Neural progenitor cell (in vitro differentiated cells): ENCODE measurements around the gene BCAP31. TPM values are rescaled to one million over a fixed set of nuclear protein-coding genes. Genes with fewer than 3 reads are reported as not detected.

Experiments used
- DNase-seq: peaks from one replicate; pipeline ENCODE4 v3.0.0-alpha.2; 2016; ENCODE audit warnings: low spot score
- H2AFZ ChIP-seq: fragments of 200-600 bp; sonication (generic); replicated peaks from 2 replicates; pipeline ENCODE4 v1.6.1; 2016; ENCODE audit warnings: antibody characterized with exemption
- H3F3A ChIP-seq: fragments of 200-600 bp; sonication (generic); 2 replicates; pipeline ENCODE4 v1.6.1; 2016; ENCODE audit warnings: antibody characterized with exemption, low read depth
- H3K27ac ChIP-seq: fragments of 200-600 bp; sonication (generic); 2 replicates; pipeline ENCODE4 v1.5.1; 2016; ENCODE audit warnings: mild to moderate bottlenecking
- H3K27me3 ChIP-seq: fragments of 200-600 bp; sonication (generic); 2 replicates; pipeline ENCODE4 v1.6.1; 2016; ENCODE audit warnings: mild to moderate bottlenecking, moderate library complexity
- H3K36me3 ChIP-seq: fragments of 200-600 bp; sonication (generic); 2 replicates; pipeline ENCODE4 v1.5.1; 2016
- H3K4me1 ChIP-seq: fragments of 200-600 bp; sonication (generic); 2 replicates; pipeline ENCODE4 v1.6.1; 2016; ENCODE audit warnings: mixed run types
- H3K4me2 ChIP-seq: fragments of 200-600 bp; sonication (generic); 2 replicates; pipeline ENCODE4 v1.6.1; 2016
- H3K4me3 ChIP-seq: fragments of 200-600 bp; sonication (generic); 2 replicates; pipeline ENCODE4 v1.5.1; 2016
- H3K79me2 ChIP-seq: fragments of 200-600 bp; sonication (generic); 2 replicates; pipeline ENCODE4 v1.6.1; 2016; ENCODE audit warnings: low read depth
- H3K9ac ChIP-seq: fragments of 200-600 bp; sonication (generic); 2 replicates; pipeline ENCODE4 v1.6.1; 2016
- H3K9me3 ChIP-seq: fragments of 200-600 bp; sonication (generic); 2 replicates; pipeline ENCODE4 v1.5.1; 2016; ENCODE audit warnings: low read depth
- H4K20me1 ChIP-seq: fragments of 200-600 bp; sonication (generic); 2 replicates; pipeline ENCODE4 v1.6.1; 2016; ENCODE audit warnings: low read depth
- H3K27ac Mint-ChIP-seq: 3 replicates; pipeline ENCODE4 v1.8.0; 2021; ENCODE audit warnings: mixed read lengths
- H3K27me3 Mint-ChIP-seq: 2 replicates; pipeline ENCODE4 v1.8.0; 2022; ENCODE audit warnings: low read depth, mild to moderate bottlenecking, inconsistent platforms, moderate library complexity, mixed read lengths; ENCODE audit not compliant: insufficient read depth
- H3K36me3 Mint-ChIP-seq: 3 replicates; pipeline ENCODE4 v1.8.0; 2021; ENCODE audit warnings: mixed read lengths
- H3K4me1 Mint-ChIP-seq: 3 replicates; pipeline ENCODE4 v1.8.0; 2021; ENCODE audit warnings: mixed read lengths
- H3K4me3 Mint-ChIP-seq: 3 replicates; pipeline ENCODE4 v1.8.0; 2021; ENCODE audit warnings: mild to moderate bottlenecking, moderate library complexity, mixed read lengths
- H3K9me3 Mint-ChIP-seq: 3 replicates; pipeline ENCODE4 v1.8.0; 2020; ENCODE audit warnings: mixed read lengths
- EZH2 ChIP-seq: fragments of 200-600 bp; sonication (generic); IDR thresholded peaks from 2 replicates; pipeline ENCODE4 v1.6.1; 2017; ENCODE audit warnings: antibody characterized with exemption, mild to moderate bottlenecking, moderate library complexity
- EZH2phosphoT487 ChIP-seq: fragments of 200-600 bp; sonication (generic); IDR thresholded peaks from 2 replicates; pipeline ENCODE4 v1.6.1; 2017; ENCODE audit warnings: antibody characterized with exemption
- total RNA-seq: library from RNA; depleted of rRNA; stranded (reverse); fragments of >200 nt; gene quantifications from 2 replicates; pipeline ENCODE4 v1.2.3, GENCODE V29; 2015; ENCODE audit warnings: low replicate concordance
- TF ChIP-seq, protein P1 (sequence below): fragments of 200-600 bp; sonication (generic); IDR thresholded peaks from 2 replicates; pipeline ENCODE4 v1.5.1; 2017; ENCODE audit warnings: antibody characterized with exemption, mild to moderate bottlenecking

BCAP31 gene
- total RNA-seq, 1 donor from 2014 or later = 52.5 TPM

DNA sequence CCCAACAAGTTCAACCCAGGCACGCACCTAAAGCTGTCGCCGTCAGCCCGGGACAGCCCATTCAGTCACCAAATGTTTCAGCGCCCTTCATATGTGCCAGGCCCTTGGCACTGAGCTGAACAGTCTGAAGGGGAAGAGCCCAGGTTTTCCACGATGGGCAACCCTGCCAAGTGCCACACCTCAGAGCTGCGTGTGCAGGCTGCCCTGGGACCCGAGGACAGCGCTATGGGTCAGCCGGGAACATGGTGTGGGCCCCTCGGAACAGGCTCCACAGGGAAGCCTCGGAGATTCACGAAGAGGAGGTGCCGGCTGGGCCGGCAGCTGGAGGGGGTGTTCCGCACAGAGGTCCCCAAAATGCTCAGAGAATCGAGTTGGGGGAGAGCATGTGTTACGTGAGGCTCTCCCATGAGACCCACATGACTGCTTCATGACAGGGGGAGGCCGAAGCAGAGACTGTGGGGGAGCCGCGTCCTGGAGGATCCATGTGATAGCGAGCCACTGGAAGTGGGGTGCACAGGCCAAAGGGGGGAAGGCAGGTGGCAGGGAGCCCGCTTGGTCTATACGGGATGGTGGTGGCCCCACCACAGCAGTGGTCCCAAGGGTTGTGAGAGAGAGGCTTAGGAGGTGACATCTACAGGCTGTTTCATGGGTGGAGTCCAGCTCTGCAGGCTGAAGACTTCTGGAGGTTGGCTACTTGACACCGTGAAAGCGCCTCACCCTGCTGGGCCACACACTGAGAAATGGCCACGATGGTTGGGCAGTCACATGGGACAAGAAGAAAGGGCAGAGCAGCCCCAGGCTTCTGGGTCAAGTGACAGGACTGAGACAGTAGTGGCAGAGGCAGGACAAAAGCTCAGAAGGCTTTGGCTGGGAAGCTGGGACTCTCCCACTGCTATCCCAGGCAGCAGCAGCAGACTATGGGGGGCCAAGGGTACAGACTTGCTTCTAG is 14.2 kb downstream of the BCAP31 start:
- Mint-ChIP-seq H3K27me3 (peaks cover 11% of the 10 kb centered on the region), H3K4me3 (no peak overlapping the region), H3K36me3 (peaks cover 10% of the 10 kb centered on the region), H3K27ac (no peak overlapping the region), H3K9me3 (peaks cover 25% of the 10 kb centered on the region), H3K4me1 (peaks cover 3% of the 10 kb centered on the region)
- Histone ChIP-seq H3K36me3 (no peaks in the 10 kb centered on the region), H4K20me1 (peaks cover 5% of the 10 kb centered on the region), H3K4me1 (no peaks in the 10 kb centered on the region), H3K4me3 (no peak overlapping the region), H3K27me3 (no peaks in the 10 kb centered on the region), H3K79me2 (no peaks in the 10 kb centered on the region), H3K27ac (no peak overlapping the region), H3K9me3 (no peaks in the 10 kb centered on the region), H3F3A (no peaks in the 10 kb centered on the region), H3K9ac (no peak overlapping the region), H2AFZ (no peak overlapping the region), H3K4me2 (no peak overlapping the region)
- no peak for TF ChIP-seq EZH2phosphoT487
- TF ChIP-seq EZH2 = no peak
- TF ChIP-seq, protein P1, sequence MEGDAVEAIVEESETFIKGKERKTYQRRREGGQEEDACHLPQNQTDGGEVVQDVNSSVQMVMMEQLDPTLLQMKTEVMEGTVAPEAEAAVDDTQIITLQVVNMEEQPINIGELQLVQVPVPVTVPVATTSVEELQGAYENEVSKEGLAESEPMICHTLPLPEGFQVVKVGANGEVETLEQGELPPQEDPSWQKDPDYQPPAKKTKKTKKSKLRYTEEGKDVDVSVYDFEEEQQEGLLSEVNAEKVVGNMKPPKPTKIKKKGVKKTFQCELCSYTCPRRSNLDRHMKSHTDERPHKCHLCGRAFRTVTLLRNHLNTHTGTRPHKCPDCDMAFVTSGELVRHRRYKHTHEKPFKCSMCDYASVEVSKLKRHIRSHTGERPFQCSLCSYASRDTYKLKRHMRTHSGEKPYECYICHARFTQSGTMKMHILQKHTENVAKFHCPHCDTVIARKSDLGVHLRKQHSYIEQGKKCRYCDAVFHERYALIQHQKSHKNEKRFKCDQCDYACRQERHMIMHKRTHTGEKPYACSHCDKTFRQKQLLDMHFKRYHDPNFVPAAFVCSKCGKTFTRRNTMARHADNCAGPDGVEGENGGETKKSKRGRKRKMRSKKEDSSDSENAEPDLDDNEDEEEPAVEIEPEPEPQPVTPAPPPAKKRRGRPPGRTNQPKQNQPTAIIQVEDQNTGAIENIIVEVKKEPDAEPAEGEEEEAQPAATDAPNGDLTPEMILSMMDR = no peak
- DNase-seq = no peak

DNA sequence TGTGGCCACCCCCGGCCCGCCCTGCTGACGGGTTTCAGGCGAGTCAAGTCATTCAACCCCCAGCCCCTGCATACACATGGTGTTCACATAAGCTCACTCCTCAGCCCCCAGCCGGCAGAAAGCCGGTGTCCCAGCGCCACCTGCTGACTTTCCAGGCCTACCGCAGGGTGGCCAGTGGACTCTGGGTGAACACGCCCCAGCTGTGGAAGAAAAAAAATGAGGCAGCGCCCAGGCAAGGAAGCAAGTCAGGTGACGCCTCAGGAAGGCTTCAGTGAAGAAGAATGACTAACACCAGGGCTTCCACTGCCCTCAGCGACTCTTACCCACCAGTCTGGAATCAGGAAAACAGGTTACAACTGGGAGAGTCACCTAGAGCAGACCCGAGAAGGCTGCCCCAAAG is 15.8 kb downstream of the BCAP31 start:
- H3K4me3 ChIP-seq = no peak overlapping the region
- no peak for TF ChIP-seq EZH2phosphoT487
- TF ChIP-seq, protein P1 = peak; percentile 61
- peaks cover 31% of the 10 kb centered on the region for H3K9me3 Mint-ChIP-seq
- H3K9me3 ChIP-seq = no peaks in the 10 kb centered on the region
- no peaks in the 10 kb centered on the region for H3K79me2 ChIP-seq
- H3K4me1 Mint-ChIP-seq = peaks cover 3% of the 10 kb centered on the region
- no peak overlapping the region for H3K27ac ChIP-seq
- H3K4me3 Mint-ChIP-seq = no peak overlapping the region
- H3K27ac Mint-ChIP-seq = no peak overlapping the region
- H2AFZ ChIP-seq = no peak overlapping the region
- H3K4me1 ChIP-seq = no peaks in the 10 kb centered on the region
- peaks cover 8% of the 10 kb centered on the region for H3K36me3 Mint-ChIP-seq
- no peak overlapping the region for H3K4me2 ChIP-seq
- peaks cover 11% of the 10 kb centered on the region for H3K27me3 Mint-ChIP-seq
- no peak overlapping the region for H3K9ac ChIP-seq
- H3F3A ChIP-seq = no peaks in the 10 kb centered on the region
- peaks cover 5% of the 10 kb centered on the region for H4K20me1 ChIP-seq
- no peaks in the 10 kb centered on the region for H3K36me3 ChIP-seq
- no peaks in the 10 kb centered on the region for H3K27me3 ChIP-seq
- DNase-seq = peak; percentile 75

DNA sequence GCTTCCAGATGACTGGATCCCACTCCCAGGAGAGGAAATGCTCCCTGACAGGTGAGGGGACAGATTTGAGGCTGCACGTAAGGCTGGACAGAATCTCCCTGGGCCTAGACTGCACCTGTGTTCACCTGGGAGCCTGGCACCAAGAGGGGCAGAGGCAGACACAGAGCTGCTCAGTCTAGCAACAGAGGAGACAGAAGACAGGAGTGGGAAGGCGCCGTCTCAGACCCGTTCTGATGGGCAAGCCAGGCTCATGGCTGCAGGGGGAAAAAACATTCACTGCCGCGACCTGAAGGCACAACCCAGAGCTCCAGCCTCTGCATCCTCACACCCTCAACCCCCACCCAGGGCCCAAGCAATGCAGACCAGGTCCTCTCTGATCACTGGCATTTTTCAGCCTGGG is 16.8 kb downstream of the BCAP31 start:
- Histone ChIP-seq H4K20me1 (peaks cover 5% of the 10 kb centered on the region), H3K27ac (no peak overlapping the region), H3K27me3 (no peaks in the 10 kb centered on the region), H3K79me2 (no peaks in the 10 kb centered on the region), H3K4me2 (no peak overlapping the region), H3F3A (no peaks in the 10 kb centered on the region), H3K4me3 (no peak overlapping the region), H3K9me3 (no peaks in the 10 kb centered on the region), H3K36me3 (no peaks in the 10 kb centered on the region), H3K9ac (no peak overlapping the region), H2AFZ (no peak overlapping the region), H3K4me1 (no peaks in the 10 kb centered on the region)
- Mint-ChIP-seq H3K4me1 (peaks cover 3% of the 10 kb centered on the region), H3K36me3 (peaks cover 5% of the 10 kb centered on the region), H3K27me3 (peaks cover 5% of the 10 kb centered on the region), H3K9me3 (peaks cover 31% of the 10 kb centered on the region), H3K4me3 (no peak overlapping the region), H3K27ac (no peak overlapping the region)
- no peak for DNase-seq
- no peak for TF ChIP-seq EZH2phosphoT487

DNA sequence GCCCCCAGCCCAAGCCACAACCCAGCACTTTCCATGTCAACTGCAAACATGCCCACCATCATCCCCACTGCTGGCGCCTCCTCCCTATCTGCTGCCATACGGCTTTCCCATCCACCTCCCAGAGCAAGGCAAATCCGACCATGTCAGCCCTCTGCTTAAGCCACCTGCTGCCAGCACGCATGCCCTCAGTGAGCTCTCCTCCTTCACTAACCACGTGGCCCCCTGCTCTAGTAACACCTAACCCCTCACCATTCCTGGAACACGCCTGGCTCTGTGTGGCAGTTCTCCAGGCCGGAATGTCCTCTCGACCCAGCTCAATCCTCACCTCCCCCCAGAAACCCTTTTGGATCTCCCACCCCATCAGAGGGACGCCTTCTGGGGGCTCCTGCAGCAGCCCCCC is 17.4 kb downstream of the BCAP31 start:
- H2AFZ ChIP-seq = no peak overlapping the region
- H3K4me1 ChIP-seq = no peaks in the 10 kb centered on the region
- H4K20me1 ChIP-seq = peaks cover 5% of the 10 kb centered on the region
- no peaks in the 10 kb centered on the region for H3K36me3 ChIP-seq
- H3K79me2 ChIP-seq = no peaks in the 10 kb centered on the region
- no peak overlapping the region for H3K4me3 ChIP-seq
- H3F3A ChIP-seq = no peaks in the 10 kb centered on the region
- no peaks in the 10 kb centered on the region for H3K27me3 ChIP-seq
- no peak overlapping the region for H3K9ac ChIP-seq
- TF ChIP-seq, protein P1 = no peak
- no peak for TF ChIP-seq EZH2
- no peak for TF ChIP-seq EZH2phosphoT487
- no peak overlapping the region for H3K4me2 ChIP-seq
- Mint-ChIP-seq H3K4me3 (peak overlapping the region; percentile 39), H3K4me1 (peaks cover 3% of the 10 kb centered on the region), H3K36me3 (peaks cover 5% of the 10 kb centered on the region), H3K27me3 (peaks cover 5% of the 10 kb centered on the region), H3K9me3 (peaks cover 34% of the 10 kb centered on the region), H3K27ac (no peak overlapping the region)
- DNase-seq = no peak
- no peaks in the 10 kb centered on the region for H3K9me3 ChIP-seq
- H3K27ac ChIP-seq = no peak overlapping the region
